ENCODE results near the gene PHEX. TPM values are rescaled to one million over a fixed set of nuclear protein-coding genes. Genes with fewer than 3 reads are reported as not detected.
"Not testable (repeated sequence)": the region's sequence is repeated elsewhere in the genome, so short reads cannot be mapped to it uniquely, and the experiment has no call there.

PHEX gene
- polyA plus RNA-seq, 1 donor from 2014 or later = 0.59 TPM

- H3K9me2 ChIP-seq (ENCODE audit: insufficient read depth, low read length); H3K4me3 ChIP-seq (ENCODE audit: low read length); H2AFZ ChIP-seq (ENCODE audit: low read depth, low read length); H3K36me3 ChIP-seq (ENCODE audit: insufficient read depth, low read length); H4K20me1 ChIP-seq (ENCODE audit: insufficient read depth); H3K79me2 ChIP-seq (replicated peaks; ENCODE audit: insufficient read depth, low read length); H3F3A ChIP-seq (ENCODE audit: insufficient read depth, low read length, poor library complexity, severe bottlenecking); H3K27ac ChIP-seq (ENCODE audit: low read length); H3K27me3 ChIP-seq (ENCODE audit: insufficient read depth, low read depth, low read length); H3K9me3 ChIP-seq (ENCODE audit: low read length); H3K4me2 ChIP-seq (ENCODE audit: low read length); H3K9ac ChIP-seq (ENCODE audit: low read length): not testable (repeated sequence)
Measured at GRCh38 chrX:22289209-22289608, 257.1 kb downstream of the PHEX start.

GRCh38 chrX:22296871-22297270 is 264.7 kb downstream of the PHEX start:
- no peaks in the 10 kb centered on the region for H3K9me3 ChIP-seq (ENCODE audit: low read length)
- no peaks in the 10 kb centered on the region for H3K27me3 ChIP-seq (ENCODE audit: insufficient read depth, low read depth, low read length)
- no peak overlapping the region for H2AFZ ChIP-seq (ENCODE audit: low read depth, low read length)
- H3K27ac ChIP-seq (ENCODE audit: low read length) = no peak overlapping the region
- no peaks in the 10 kb centered on the region for H3K9me2 ChIP-seq (ENCODE audit: insufficient read depth, low read length)
- TF ChIP-seq SMC3 (conservative IDR thresholded peaks at IDR 0.05; ENCODE audit: poor library complexity) (no peak), REST (IDR thresholded peaks at IDR 0.05; ENCODE audit: borderline replicate concordance) (no peak), CTCF (IDR thresholded peaks at IDR 0.05; ENCODE audit: poor library complexity, severe bottlenecking) (no peak), TAF1 (IDR thresholded peaks at IDR 0.05; ENCODE audit: low read depth) (no peak)
- H3K4me3 ChIP-seq (ENCODE audit: low read length) = no peak overlapping the region
- H3K79me2 ChIP-seq (replicated peaks; ENCODE audit: insufficient read depth, low read length) = no peaks in the 10 kb centered on the region
- H3K9ac ChIP-seq (ENCODE audit: low read length) = no peak overlapping the region
- no peaks in the 10 kb centered on the region for H3F3A ChIP-seq (ENCODE audit: insufficient read depth, low read length, poor library complexity, severe bottlenecking)
- no peak overlapping the region for H3K4me2 ChIP-seq (ENCODE audit: low read length)
- H3K36me3 ChIP-seq (ENCODE audit: insufficient read depth, low read length) = no peaks in the 10 kb centered on the region
- no peaks in the 10 kb centered on the region for H4K20me1 ChIP-seq (ENCODE audit: insufficient read depth)

GRCh38 chrX:22300130-22300529 is 268.0 kb downstream of the PHEX start:
- TF ChIP-seq EP300 (conservative IDR thresholded peaks at IDR 0.05; ENCODE audit: poor library complexity, severe bottlenecking) (no peak), SMC3 (conservative IDR thresholded peaks at IDR 0.05; ENCODE audit: poor library complexity) (no peak), POLR2AphosphoS5 (IDR thresholded peaks at IDR 0.05) (no peak), REST (IDR thresholded peaks at IDR 0.05; ENCODE audit: borderline replicate concordance) (peak; percentile 50), MXI1 (conservative IDR thresholded peaks at IDR 0.05; ENCODE audit: poor library complexity, severe bottlenecking) (no peak), EZH2 (IDR thresholded peaks at IDR 0.05; ENCODE audit: borderline replicate concordance, insufficient read depth, low read length, poor library complexity, severe bottlenecking) (no peak), CTCF (IDR thresholded peaks at IDR 0.05; ENCODE audit: poor library complexity, severe bottlenecking) (no peak)
- peak overlapping the region; percentile 90 for H3K27ac ChIP-seq (ENCODE audit: low read length)
- H3K9me2 ChIP-seq (ENCODE audit: insufficient read depth, low read length) = no peaks in the 10 kb centered on the region
- no peaks in the 10 kb centered on the region for H3K36me3 ChIP-seq (ENCODE audit: insufficient read depth, low read length)
- H3K9ac ChIP-seq (ENCODE audit: low read length) = peak overlapping the region; percentile 62
- H3F3A ChIP-seq (ENCODE audit: insufficient read depth, low read length, poor library complexity, severe bottlenecking) = no peaks in the 10 kb centered on the region
- no peak overlapping the region for H2AFZ ChIP-seq (ENCODE audit: low read depth, low read length)
- peak overlapping the region; percentile 42 for H3K4me3 ChIP-seq (ENCODE audit: low read length)
- H3K79me2 ChIP-seq (replicated peaks; ENCODE audit: insufficient read depth, low read length) = no peaks in the 10 kb centered on the region
- H4K20me1 ChIP-seq (ENCODE audit: insufficient read depth) = no peaks in the 10 kb centered on the region
- H3K9me3 ChIP-seq (ENCODE audit: low read length) = no peaks in the 10 kb centered on the region
- H3K4me2 ChIP-seq (ENCODE audit: low read length) = peak overlapping the region; percentile 55
- no peaks in the 10 kb centered on the region for H3K27me3 ChIP-seq (ENCODE audit: insufficient read depth, low read depth, low read length)
